Neural progenitor cell (in vitro differentiated cells): Measurements from ENCODE around the gene DPY30. TPM values are rescaled to one million over a fixed set of nuclear protein-coding genes. Genes with fewer than 3 reads are reported as not detected.
"Not testable (repeated sequence)": the region's sequence is repeated elsewhere in the genome, so short reads cannot be mapped to it uniquely, and the experiment has no call there.

Experiments
- DNase-seq: peaks from one replicate; pipeline ENCODE4 v3.0.0-alpha.2; 2016; ENCODE audit warnings: low spot score
- H2AFZ ChIP-seq: fragments of 200-600 bp; sonication (generic); replicated peaks from 2 replicates; pipeline ENCODE4 v1.6.1; 2016; ENCODE audit warnings: antibody characterized with exemption
- H3F3A ChIP-seq: fragments of 200-600 bp; sonication (generic); 2 replicates; pipeline ENCODE4 v1.6.1; 2016; ENCODE audit warnings: antibody characterized with exemption, low read depth
- H3K27ac ChIP-seq: fragments of 200-600 bp; sonication (generic); 2 replicates; pipeline ENCODE4 v1.5.1; 2016; ENCODE audit warnings: mild to moderate bottlenecking
- H3K27me3 ChIP-seq: fragments of 200-600 bp; sonication (generic); 2 replicates; pipeline ENCODE4 v1.6.1; 2016; ENCODE audit warnings: mild to moderate bottlenecking, moderate library complexity
- H3K36me3 ChIP-seq: fragments of 200-600 bp; sonication (generic); 2 replicates; pipeline ENCODE4 v1.5.1; 2016
- H3K4me1 ChIP-seq: fragments of 200-600 bp; sonication (generic); 2 replicates; pipeline ENCODE4 v1.6.1; 2016; ENCODE audit warnings: mixed run types
- H3K4me2 ChIP-seq: fragments of 200-600 bp; sonication (generic); 2 replicates; pipeline ENCODE4 v1.6.1; 2016
- H3K4me3 ChIP-seq: fragments of 200-600 bp; sonication (generic); 2 replicates; pipeline ENCODE4 v1.5.1; 2016
- H3K79me2 ChIP-seq: fragments of 200-600 bp; sonication (generic); 2 replicates; pipeline ENCODE4 v1.6.1; 2016; ENCODE audit warnings: low read depth
- H3K9ac ChIP-seq: fragments of 200-600 bp; sonication (generic); 2 replicates; pipeline ENCODE4 v1.6.1; 2016
- H3K9me3 ChIP-seq: fragments of 200-600 bp; sonication (generic); 2 replicates; pipeline ENCODE4 v1.5.1; 2016; ENCODE audit warnings: low read depth
- H4K20me1 ChIP-seq: fragments of 200-600 bp; sonication (generic); 2 replicates; pipeline ENCODE4 v1.6.1; 2016; ENCODE audit warnings: low read depth
- H3K27ac Mint-ChIP-seq: 3 replicates; pipeline ENCODE4 v1.8.0; 2021; ENCODE audit warnings: mixed read lengths
- H3K27me3 Mint-ChIP-seq: 2 replicates; pipeline ENCODE4 v1.8.0; 2022; ENCODE audit warnings: low read depth, mild to moderate bottlenecking, inconsistent platforms, moderate library complexity, mixed read lengths; ENCODE audit not compliant: insufficient read depth
- H3K36me3 Mint-ChIP-seq: 3 replicates; pipeline ENCODE4 v1.8.0; 2021; ENCODE audit warnings: mixed read lengths
- H3K4me1 Mint-ChIP-seq: 3 replicates; pipeline ENCODE4 v1.8.0; 2021; ENCODE audit warnings: mixed read lengths
- H3K4me3 Mint-ChIP-seq: 3 replicates; pipeline ENCODE4 v1.8.0; 2021; ENCODE audit warnings: mild to moderate bottlenecking, moderate library complexity, mixed read lengths
- H3K9me3 Mint-ChIP-seq: 3 replicates; pipeline ENCODE4 v1.8.0; 2020; ENCODE audit warnings: mixed read lengths
- CTCF ChIP-seq: fragments of 200-600 bp; sonication (generic); IDR thresholded peaks from 2 replicates; pipeline ENCODE4 v1.5.1; 2017; ENCODE audit warnings: antibody characterized with exemption, mild to moderate bottlenecking
- EZH2 ChIP-seq: fragments of 200-600 bp; sonication (generic); IDR thresholded peaks from 2 replicates; pipeline ENCODE4 v1.6.1; 2017; ENCODE audit warnings: antibody characterized with exemption, mild to moderate bottlenecking, moderate library complexity
- EZH2phosphoT487 ChIP-seq: fragments of 200-600 bp; sonication (generic); IDR thresholded peaks from 2 replicates; pipeline ENCODE4 v1.6.1; 2017; ENCODE audit warnings: antibody characterized with exemption
- total RNA-seq: library from RNA; depleted of rRNA; stranded (reverse); fragments of >200 nt; gene quantifications from 2 replicates; pipeline ENCODE4 v1.2.3, GENCODE V29; 2015; ENCODE audit warnings: low replicate concordance

Gene DPY30
- total RNA-seq, 1 donor from 2014 or later: 199 TPM

GRCh38 chr2:32012872-32013271, 26.7 kb downstream of the DPY30 start:
- Mint-ChIP-seq H3K4me3 (peak overlapping the region; percentile 52), H3K27me3 (no peaks in the 10 kb centered on the region), H3K4me1 (peaks cover 27% of the 10 kb centered on the region), H3K9me3 (no peaks in the 10 kb centered on the region), H3K27ac (peak overlapping the region; percentile 51), H3K36me3 (peaks cover 4% of the 10 kb centered on the region)
- TF ChIP-seq EZH2phosphoT487: no peak
- no peak for TF ChIP-seq CTCF
- TF ChIP-seq EZH2: no peak
- H3K9ac ChIP-seq: no peak overlapping the region
- H3F3A ChIP-seq: peaks cover 29% of the 10 kb centered on the region
- peaks cover 19% of the 10 kb centered on the region for H4K20me1 ChIP-seq
- peaks cover 11% of the 10 kb centered on the region for H3K4me1 ChIP-seq
- H3K27me3 ChIP-seq: no peaks in the 10 kb centered on the region
- H3K79me2 ChIP-seq: peaks cover 19% of the 10 kb centered on the region
- H3K27ac ChIP-seq: no peak overlapping the region
- no peaks in the 10 kb centered on the region for H3K36me3 ChIP-seq
- no peak overlapping the region for H2AFZ ChIP-seq
- no peak overlapping the region for H3K4me2 ChIP-seq
- DNase-seq: no peak
- H3K4me3 ChIP-seq: no peak overlapping the region
- no peaks in the 10 kb centered on the region for H3K9me3 ChIP-seq

GRCh38 chr2:32011485-32011960, 28.1 kb downstream of the DPY30 start:
- Histone ChIP-seq H3K9ac (no peak overlapping the region), H3K4me2 (peak overlapping the region; percentile 90), H2AFZ (peak overlapping the region; percentile 89), H3K27ac (peak overlapping the region; percentile 97), H3F3A (peaks cover 29% of the 10 kb centered on the region), H3K79me2 (peaks cover 32% of the 10 kb centered on the region), H3K4me1 (peaks cover 14% of the 10 kb centered on the region), H4K20me1 (peaks cover 30% of the 10 kb centered on the region), H3K9me3 (no peaks in the 10 kb centered on the region), H3K36me3 (no peaks in the 10 kb centered on the region), H3K27me3 (no peaks in the 10 kb centered on the region), H3K4me3 (peak overlapping the region; percentile 80)
- Mint-ChIP-seq H3K27me3 (no peaks in the 10 kb centered on the region), H3K9me3 (no peaks in the 10 kb centered on the region), H3K4me1 (peaks cover 35% of the 10 kb centered on the region), H3K36me3 (peaks cover 7% of the 10 kb centered on the region), H3K27ac (peak overlapping the region; percentile 84), H3K4me3 (peak overlapping the region; percentile 88)
- DNase-seq: no peak
- no peak for TF ChIP-seq EZH2
- no peak for TF ChIP-seq EZH2phosphoT487
- no peak for TF ChIP-seq CTCF

- Histone ChIP-seq H3K36me3 (no peaks in the 10 kb centered on the region), H3K27me3 (no peaks in the 10 kb centered on the region), H2AFZ (peak within 1 kb of the TSS; percentile 89), H3K27ac (peak within 1 kb of the TSS; percentile 97), H3F3A (peaks cover 29% of the 10 kb centered on the region), H3K4me3 (peak within 1 kb of the TSS; percentile 80), H3K9me3 (no peaks in the 10 kb centered on the region), H3K9ac (peak within 1 kb of the TSS; percentile 48), H3K4me1 (peaks cover 14% of the 10 kb centered on the region), H4K20me1 (peaks cover 36% of the 10 kb centered on the region), H3K79me2 (peaks cover 39% of the 10 kb centered on the region), H3K4me2 (peak within 1 kb of the TSS; percentile 90)
- Mint-ChIP-seq H3K9me3 (no peaks in the 10 kb centered on the region), H3K4me1 (peaks cover 35% of the 10 kb centered on the region), H3K27me3 (no peaks in the 10 kb centered on the region), H3K27ac (peak within 1 kb of the TSS; percentile 84), H3K36me3 (peaks cover 7% of the 10 kb centered on the region), H3K4me3 (peak within 1 kb of the TSS; percentile 88)
- peak; percentile 94 for DNase-seq
- TF ChIP-seq EZH2: peak; percentile 39
- no peak for TF ChIP-seq EZH2phosphoT487
Observed at GRCh38 chr2:32010670-32011484, 28.7 kb downstream of the DPY30 start, which contains the start of gene MEMO1. Gene MEMO1 (minus strand): TSS chr2:32011008. CDS start chr2:32010247, 761 bp downstream.

- H3K27me3 Mint-ChIP-seq: not testable (repeated sequence)
Observed at GRCh38 chr2:32010280-32010669, 29.3 kb downstream of the DPY30 start.

More at GRCh38 chr2:32010280-32010669, 29.3 kb downstream of the DPY30 start:
- H3K36me3 Mint-ChIP-seq, H3K9me3 ChIP-seq, H3K27me3 ChIP-seq, H2AFZ ChIP-seq, H3K9ac ChIP-seq, H3K27ac Mint-ChIP-seq, H3K36me3 ChIP-seq, H3K9me3 Mint-ChIP-seq, H3K4me2 ChIP-seq: not testable (repeated sequence)
- Histone ChIP-seq H3K79me2 (peaks cover 45% of the 10 kb centered on the region), H4K20me1 (peaks cover 41% of the 10 kb centered on the region), H3K4me1 (peaks cover 14% of the 10 kb centered on the region), H3K27ac (peak overlapping the region; percentile 97), H3K4me3 (peak overlapping the region; percentile 80), H3F3A (peaks cover 29% of the 10 kb centered on the region)
- Mint-ChIP-seq H3K4me3 (peak overlapping the region; percentile 64), H3K4me1 (peaks cover 35% of the 10 kb centered on the region)
- peak; percentile 72 for DNase-seq
